GM19372 (cell line): ENCODE results near the gene DMD.

Source experiments
- ATAC-seq: cut with Tn5 transposase; IDR thresholded peaks from one replicate; pipeline ENCODE4 v1.9.1; 2021; ENCODE audit warnings: mild to moderate bottlenecking, low read depth, moderate library complexity; ENCODE audit not compliant: unreplicated experiment

DMD gene

GRCh38 chrX:31931225-31931624 is 1280.1 kb downstream of the DMD start:
- no peak for ATAC-seq

- no peak for ATAC-seq
Measured at GRCh38 chrX:31929366-31929765, 1282.0 kb downstream of the DMD start.

- ATAC-seq = no peak
Measured at GRCh38 chrX:31921236-31921635, 1290.1 kb downstream of the DMD start.

GRCh38 chrX:31909850-31910572 is 1301.3 kb downstream of the DMD start:
- no peak for ATAC-seq

GRCh38 chrX:31894152-31894551 is 1317.2 kb downstream of the DMD start:
- ATAC-seq = no peak

GRCh38 chrX:31893525-31893924 is 1317.8 kb downstream of the DMD start:
- no peak for ATAC-seq

- ATAC-seq = no peak
Measured at GRCh38 chrX:31889088-31889487, 1322.3 kb downstream of the DMD start.

GRCh38 chrX:31884535-31884934 is 1326.8 kb downstream of the DMD start:
- no peak for ATAC-seq

GRCh38 chrX:31872007-31872406 is 1339.3 kb downstream of the DMD start:
- no peak for ATAC-seq

- no peak for ATAC-seq
Measured at GRCh38 chrX:31870267-31870666, 1341.1 kb downstream of the DMD start.

- ATAC-seq = no peak
Measured at GRCh38 chrX:31860686-31861085, 1350.7 kb downstream of the DMD start.

GRCh38 chrX:31858915-31859314 is 1352.4 kb downstream of the DMD start:
- no peak for ATAC-seq

- no peak for ATAC-seq
Measured at GRCh38 chrX:31854716-31855115, 1356.6 kb downstream of the DMD start.

- ATAC-seq = no peak
Measured at GRCh38 chrX:31851761-31852160, 1359.6 kb downstream of the DMD start.

- ATAC-seq = no peak
Measured at GRCh38 chrX:31847773-31848172, 1363.6 kb downstream of the DMD start.

GRCh38 chrX:31845003-31845402 is 1366.3 kb downstream of the DMD start:
- ATAC-seq = no peak

GRCh38 chrX:31838617-31839016 is 1372.7 kb downstream of the DMD start:
- ATAC-seq = no peak

- no peak for ATAC-seq
Measured at GRCh38 chrX:31837445-31838049, 1373.8 kb downstream of the DMD start.

GRCh38 chrX:31836479-31836878 is 1374.9 kb downstream of the DMD start:
- ATAC-seq = no peak

- no peak for ATAC-seq
Measured at GRCh38 chrX:31832263-31832662, 1379.1 kb downstream of the DMD start.

GRCh38 chrX:31820430-31821210 is 1390.7 kb downstream of the DMD start:
- no peak for ATAC-seq

GRCh38 chrX:31819455-31819854 is 1391.9 kb downstream of the DMD start:
- ATAC-seq = no peak
